PC-9 (cell line): ENCODE data around the gene NECTIN1. TPM values are rescaled to one million over a fixed set of nuclear protein-coding genes. Genes with fewer than 3 reads are reported as not detected.

Experiments
- BruUV-seq: library from RNA; stranded (reverse); fragments of 400-500 nt; replicated peaks from 2 replicates; lab custom pipeline; 2021; lab: Mats Ljungman, UMichigan
- CTCF ChIA-PET: fragments of 300-600 bp; sonication (Branson Sonifier 250); formaldehyde crosslinking; loops from one replicate; lab custom pipeline; 2022; ENCODE audit warnings: antibody characterized with exemption; lab: Charles Lee
- POLR2A ChIA-PET: fragments of 300-600 bp; sonication (Branson Sonifier 250); formaldehyde crosslinking; loops from one replicate; lab custom pipeline; 2022; ENCODE audit warnings: antibody characterized with exemption; ENCODE audit not compliant: unreplicated experiment; lab: Charles Lee
- DNase-seq, 2 experiments: peaks; one replicate each; pipeline versions ENCODE4 v3.0.0 to v3.0.0-alpha.2; 2015 to 2022; ENCODE audit warnings: mixed read lengths in 1 of 2
- H2AFZ ChIP-seq: fragments of 200-600 bp; sonication (generic); 2 replicates; pipeline ENCODE4 v1.8.1; 2017; ENCODE audit warnings: antibody characterized with exemption
- H3F3A ChIP-seq: fragments of 200-600 bp; sonication (generic); 2 replicates; pipeline ENCODE4 v1.8.1; 2017; ENCODE audit warnings: antibody characterized with exemption, mild to moderate bottlenecking, low read depth; ENCODE audit not compliant: insufficient read depth
- H3K27ac ChIP-seq: fragments of 200-600 bp; sonication (generic); 2 replicates; pipeline ENCODE4 v1.6.1; 2016; ENCODE audit warnings: mixed run types
- H3K27me3 ChIP-seq: fragments of 200-600 bp; sonication (generic); 2 replicates; pipeline ENCODE4 v1.6.1; 2016; ENCODE audit warnings: low read depth, mixed run types; ENCODE audit not compliant: insufficient read depth
- H3K36me3 ChIP-seq: fragments of 200-600 bp; sonication (generic); 2 replicates; pipeline ENCODE4 v1.6.1; 2016; ENCODE audit warnings: low read depth, mixed run types
- H3K4me1 ChIP-seq: fragments of 200-600 bp; sonication (generic); replicated peaks from 2 replicates; pipeline ENCODE4 v1.6.1; 2016; ENCODE audit warnings: mixed run types; ENCODE audit not compliant: insufficient read depth
- H3K4me2 ChIP-seq: fragments of 200-600 bp; sonication (generic); 2 replicates; pipeline ENCODE4 v1.6.1; 2017; ENCODE audit warnings: mixed run types
- H3K4me3 ChIP-seq: fragments of 200-600 bp; sonication (generic); 2 replicates; pipeline ENCODE4 v1.6.1; 2016; ENCODE audit warnings: mixed run types
- H3K79me2 ChIP-seq: fragments of 200-600 bp; sonication (generic); 2 replicates; pipeline ENCODE4 v1.6.1; 2017; ENCODE audit warnings: low read depth, mixed run types
- H3K9me2 ChIP-seq: fragments of 200-600 bp; sonication (generic); 2 replicates; pipeline ENCODE4 v1.8.1; 2017; ENCODE audit warnings: mild to moderate bottlenecking; ENCODE audit not compliant: insufficient read depth
- H3K9me3 ChIP-seq: fragments of 200-600 bp; sonication (generic); 2 replicates; pipeline ENCODE4 v1.8.1; 2016; ENCODE audit warnings: low read depth; ENCODE audit not compliant: insufficient read depth
- H4K20me1 ChIP-seq: fragments of 200-600 bp; sonication (generic); 2 replicates; pipeline ENCODE4 v1.8.1; 2017; ENCODE audit not compliant: insufficient read depth
- CTCF ChIP-seq: fragments of 200-600 bp; sonication (generic); conservative IDR thresholded peaks from 2 replicates; pipeline ENCODE4 v1.6.1; 2017; ENCODE audit warnings: mixed run types, antibody characterized with exemption, mild to moderate bottlenecking, moderate library complexity
- EZH2 ChIP-seq: fragments of 200-600 bp; sonication (generic); IDR thresholded peaks from 2 replicates; pipeline ENCODE4 v1.8.0; 2017; ENCODE audit warnings: antibody characterized with exemption, low read depth
- intact Hi-C: fragments of 100-400 bp; cut with micrococcal nuclease; formaldehyde crosslinking; loops from one replicate; pipeline ENCODE4 v1.10.0; 2022; ENCODE audit not compliant: unreplicated experiment
- total RNA-seq: library from RNA; stranded (reverse); gene quantifications from 2 replicates; pipeline ENCODE4 v1.2.3, GENCODE V29; 2021

NECTIN1 gene
- total RNA-seq, 1 experiment from 2014 or later, result 17.6 TPM

DNA sequence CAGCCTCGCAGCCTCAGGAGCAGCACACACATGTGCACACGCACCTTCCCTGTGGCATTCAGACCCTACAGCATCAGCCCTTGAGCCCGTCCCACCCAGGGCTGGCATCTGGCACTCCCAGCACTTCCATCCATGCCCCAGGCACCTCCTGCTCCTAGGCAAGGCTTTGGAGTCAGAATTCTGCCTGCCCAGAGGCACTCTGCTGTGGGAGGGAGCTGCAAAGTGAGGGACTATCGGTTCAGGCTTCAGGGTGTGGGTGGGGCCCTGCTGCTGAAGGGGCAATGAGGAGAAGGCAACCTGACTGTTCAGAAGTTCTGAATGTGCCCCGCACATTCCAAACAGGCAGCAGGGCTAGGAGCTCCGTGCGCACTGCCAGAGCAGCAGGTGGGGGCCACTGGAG is 39.7 kb downstream of the NECTIN1 start:
- H3F3A ChIP-seq, result peaks cover 16% of the 10 kb centered on the region; the same call in 1 of the 2 replicates
- TF ChIP-seq EZH2 (no peak), CTCF (no peak)
- POLR2A ChIA-PET, result no interaction called here
- no peak overlapping the region for H3K4me3 ChIP-seq
- no peaks in the 10 kb centered on the region for H3K9me3 ChIP-seq
- H2AFZ ChIP-seq, result no peak overlapping the region
- CTCF ChIA-PET, result no interaction called here
- no peaks in the 10 kb centered on the region for H3K9me2 ChIP-seq
- no peak for DNase-seq
- H3K4me1 ChIP-seq, result peaks cover 37% of the 10 kb centered on the region
- no peaks in the 10 kb centered on the region for H4K20me1 ChIP-seq
- no peak overlapping the region for H3K27ac ChIP-seq
- no peak overlapping the region for H3K4me2 ChIP-seq
- H3K79me2 ChIP-seq, result no peaks in the 10 kb centered on the region
- intact Hi-C loops, result no loop called here
- BruUV-seq, result no TSS peak
- no peaks in the 10 kb centered on the region for H3K36me3 ChIP-seq
- no peaks in the 10 kb centered on the region for H3K27me3 ChIP-seq

- 0 out of 2 replicates have a peak, but pooled peaks cover 6% of the 10 kb centered on the region for H3K79me2 ChIP-seq
- ChIA-PET CTCF (no interaction called here), POLR2A (no interaction called here)
- no peaks in the 10 kb centered on the region for H3K9me3 ChIP-seq
- no peak overlapping the region for H3K4me2 ChIP-seq
- H3K36me3 ChIP-seq, result no peaks in the 10 kb centered on the region
- peaks cover 16% of the 10 kb centered on the region; the same call in 1 of the 2 replicates for H3F3A ChIP-seq
- no peaks in the 10 kb centered on the region for H4K20me1 ChIP-seq
- intact Hi-C loops, result no loop called here
- BruUV-seq, result no TSS peak
- no peak overlapping the region for H2AFZ ChIP-seq
- no peaks in the 10 kb centered on the region for H3K9me2 ChIP-seq
- TF ChIP-seq EZH2 (no peak), CTCF (no peak)
- DNase-seq, result no peak
- H3K4me3 ChIP-seq, result no peak overlapping the region
- H3K4me1 ChIP-seq, result peaks cover 38% of the 10 kb centered on the region
- no peak overlapping the region for H3K27ac ChIP-seq
- no peaks in the 10 kb centered on the region for H3K27me3 ChIP-seq
Measured at GRCh38 chr11:119688356-119688755, 40.6 kb downstream of the NECTIN1 start.

GRCh38 chr11:119687373-119688046 is 41.5 kb downstream of the NECTIN1 start:
- H4K20me1 ChIP-seq, result no peaks in the 10 kb centered on the region
- no peaks in the 10 kb centered on the region for H3K27me3 ChIP-seq
- no peaks in the 10 kb centered on the region for H3K9me3 ChIP-seq
- no peak for TF ChIP-seq CTCF
- no peak for TF ChIP-seq EZH2
- H2AFZ ChIP-seq, result no peak overlapping the region
- peaks cover 16% of the 10 kb centered on the region; the same call in 1 of the 2 replicates for H3F3A ChIP-seq
- no TSS peak for BruUV-seq
- H3K79me2 ChIP-seq, result 0 out of 2 replicates have a peak, but pooled peaks cover 14% of the 10 kb centered on the region
- no peaks in the 10 kb centered on the region for H3K36me3 ChIP-seq
- H3K4me2 ChIP-seq, result no peak overlapping the region
- H3K9me2 ChIP-seq, result no peaks in the 10 kb centered on the region
- POLR2A ChIA-PET, result no interaction called here
- H3K4me3 ChIP-seq, result no peak overlapping the region
- CTCF ChIA-PET, result no interaction called here
- H3K27ac ChIP-seq, result no peak overlapping the region
- peaks cover 46% of the 10 kb centered on the region for H3K4me1 ChIP-seq
- intact Hi-C loops, result no loop called here
- no peak for DNase-seq
